ENCODE results near the gene RSAD1. TPM values are rescaled to one million over a fixed set of nuclear protein-coding genes. Genes with fewer than 3 reads are reported as not detected.

Gene RSAD1
- total and polyA plus RNA-seq, 4 donors: 17.2 to 54.7 (median 34.5) TPM

GRCh38 chr17:50479522-50480141 is 972 bp downstream of the RSAD1 start:
- Histone ChIP-seq H3K27me3 (ENCODE audit: control insufficient read depth, insufficient read depth, low read length) (peaks cover 9% of the 10 kb centered on the region), H3K36me3 (ENCODE audit: control insufficient read depth, insufficient read depth, low read length) (peaks cover 31% of the 10 kb centered on the region), H3K4me3 (ENCODE audit: low read depth, low read length) (peak overlapping the region; percentile 89), H3K27ac (ENCODE audit: low read depth, low read length) (peak overlapping the region; percentile 25), H3K9me3 (ENCODE audit: control insufficient read depth, insufficient read depth, low read length) (no peaks in the 10 kb centered on the region), H3K4me1 (ENCODE audit: control insufficient read depth, insufficient read depth, low read length) (peaks cover 17% of the 10 kb centered on the region)
- peak in 2 of 6 donors; percentile 81 to 89 for DNase-seq (ENCODE audit: low read depth in 4 of 6, low spot score in 6 of 6)
- WGBS (ENCODE audit: insufficient coverage): 47% methylated on average over 6 of the region's 19 CpGs

- Histone ChIP-seq H3K9me3 (ENCODE audit: control insufficient read depth, insufficient read depth, low read length) (no peaks in the 10 kb centered on the region), H3K27me3 (ENCODE audit: control insufficient read depth, insufficient read depth, low read length) (peaks cover 9% of the 10 kb centered on the region), H3K27ac (ENCODE audit: low read depth, low read length) (no peak overlapping the region), H3K4me3 (ENCODE audit: low read depth, low read length) (no peak overlapping the region), H3K4me1 (ENCODE audit: control insufficient read depth, insufficient read depth, low read length) (peaks cover 16% of the 10 kb centered on the region), H3K36me3 (ENCODE audit: control insufficient read depth, insufficient read depth, low read length) (peaks cover 34% of the 10 kb centered on the region)
- no peak for DNase-seq (ENCODE audit: low read depth in 4 of 6, low spot score in 6 of 6)
- WGBS (ENCODE audit: insufficient coverage): 96% methylated on average over 2 of the region's 7 CpGs
These were observed 1.6 kb downstream of the RSAD1 start for GRCh38 chr17:50480142-50480764.

DNA sequence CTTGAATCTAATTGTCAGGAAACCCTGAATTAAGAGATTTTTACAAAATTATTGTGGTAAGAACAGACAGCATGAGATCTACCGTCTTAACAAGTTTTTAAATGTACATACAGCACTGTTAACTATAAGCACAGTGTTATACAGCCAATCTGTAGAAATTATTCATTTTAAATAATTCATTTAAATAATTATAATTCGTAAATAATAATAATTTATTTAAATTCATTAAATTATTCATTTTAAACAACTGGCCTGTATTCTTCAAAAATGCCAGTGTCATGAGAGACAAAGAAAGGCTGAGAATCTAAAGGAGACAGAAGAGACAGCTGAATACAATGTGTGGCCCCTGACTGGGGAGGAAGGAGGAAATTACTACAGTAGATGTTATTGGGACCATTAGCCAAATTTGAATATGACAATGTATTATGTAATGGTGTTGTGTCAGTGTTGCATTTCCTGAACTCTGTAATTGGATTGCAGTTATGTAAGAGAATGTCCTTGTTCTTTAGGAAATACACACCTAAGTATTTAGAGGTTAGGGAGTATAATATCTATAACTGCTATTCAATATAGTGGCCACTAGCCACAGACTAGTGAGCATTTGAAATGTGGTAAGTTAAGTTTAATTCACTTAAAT is 2.3 kb downstream of the RSAD1 start:
- no CpG with 5 or more reads among the region's 2 CpGs for WGBS (ENCODE audit: insufficient coverage)
- Histone ChIP-seq H3K27ac (ENCODE audit: low read depth, low read length) (no peak overlapping the region), H3K36me3 (ENCODE audit: control insufficient read depth, insufficient read depth, low read length) (peaks cover 38% of the 10 kb centered on the region), H3K27me3 (ENCODE audit: control insufficient read depth, insufficient read depth, low read length) (peaks cover 9% of the 10 kb centered on the region), H3K9me3 (ENCODE audit: control insufficient read depth, insufficient read depth, low read length) (no peaks in the 10 kb centered on the region), H3K4me1 (ENCODE audit: control insufficient read depth, insufficient read depth, low read length) (peaks cover 16% of the 10 kb centered on the region), H3K4me3 (ENCODE audit: low read depth, low read length) (no peak overlapping the region)
- no peak for DNase-seq (ENCODE audit: low read depth in 4 of 6, low spot score in 6 of 6)

GRCh38 chr17:50481648-50482047 is 3.0 kb downstream of the RSAD1 start:
- Histone ChIP-seq H3K9me3 (ENCODE audit: control insufficient read depth, insufficient read depth, low read length) (no peaks in the 10 kb centered on the region), H3K4me1 (ENCODE audit: control insufficient read depth, insufficient read depth, low read length) (peaks cover 16% of the 10 kb centered on the region), H3K27ac (ENCODE audit: low read depth, low read length) (no peak overlapping the region), H3K36me3 (ENCODE audit: control insufficient read depth, insufficient read depth, low read length) (peaks cover 38% of the 10 kb centered on the region), H3K4me3 (ENCODE audit: low read depth, low read length) (no peak overlapping the region), H3K27me3 (ENCODE audit: control insufficient read depth, insufficient read depth, low read length) (peaks cover 4% of the 10 kb centered on the region)
- no peak for DNase-seq (ENCODE audit: low read depth in 4 of 6, low spot score in 6 of 6)
- 80% methylated on average over 1 of the region's 4 CpGs for WGBS (ENCODE audit: insufficient coverage)

GRCh38 chr17:50482110-50482509 is 3.5 kb downstream of the RSAD1 start:
- DNase-seq (ENCODE audit: low read depth in 4 of 6, low spot score in 6 of 6): no peak
- Histone ChIP-seq H3K36me3 (ENCODE audit: control insufficient read depth, insufficient read depth, low read length) (peaks cover 38% of the 10 kb centered on the region), H3K9me3 (ENCODE audit: control insufficient read depth, insufficient read depth, low read length) (no peaks in the 10 kb centered on the region), H3K27me3 (ENCODE audit: control insufficient read depth, insufficient read depth, low read length) (no peaks in the 10 kb centered on the region), H3K27ac (ENCODE audit: low read depth, low read length) (no peak overlapping the region), H3K4me1 (ENCODE audit: control insufficient read depth, insufficient read depth, low read length) (peaks cover 16% of the 10 kb centered on the region), H3K4me3 (ENCODE audit: low read depth, low read length) (no peak overlapping the region)
- 93% methylated on average over 21 of the region's 23 CpGs for WGBS (ENCODE audit: insufficient coverage)

DNA sequence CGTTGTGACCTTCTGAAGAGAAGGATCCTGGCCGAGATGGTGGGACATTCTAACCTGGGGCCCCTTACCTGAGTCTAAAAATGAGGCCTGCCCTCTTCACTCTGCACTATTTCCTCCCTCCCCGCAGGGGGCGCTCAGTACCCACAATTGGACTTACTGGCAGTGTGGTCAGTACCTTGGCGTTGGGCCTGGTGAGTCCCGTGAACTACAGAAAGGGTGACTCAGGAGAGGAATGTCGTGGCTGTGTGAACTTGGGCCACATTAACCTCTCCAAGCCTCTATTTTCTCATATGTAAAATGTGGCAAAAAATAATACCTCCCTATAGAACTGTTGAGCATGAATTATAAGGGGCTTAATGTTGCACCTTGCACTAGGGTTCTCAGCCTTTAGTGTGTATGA is 3.9 kb downstream of the RSAD1 start:
- Histone ChIP-seq H3K4me3 (ENCODE audit: low read depth, low read length) (no peak overlapping the region), H3K36me3 (ENCODE audit: control insufficient read depth, insufficient read depth, low read length) (peaks cover 42% of the 10 kb centered on the region), H3K27ac (ENCODE audit: low read depth, low read length) (no peak overlapping the region), H3K27me3 (ENCODE audit: control insufficient read depth, insufficient read depth, low read length) (no peaks in the 10 kb centered on the region), H3K9me3 (ENCODE audit: control insufficient read depth, insufficient read depth, low read length) (no peaks in the 10 kb centered on the region), H3K4me1 (ENCODE audit: control insufficient read depth, insufficient read depth, low read length) (peaks cover 16% of the 10 kb centered on the region)
- 20% methylated on average over 2 of the region's 7 CpGs for WGBS (ENCODE audit: insufficient coverage)
- DNase-seq (ENCODE audit: low read depth in 4 of 6, low spot score in 6 of 6): peak in 5 of 6 donors; percentile 56 to 90 (median 68)

GRCh38 chr17:50483266-50483665 is 4.6 kb downstream of the RSAD1 start:
- Histone ChIP-seq H3K36me3 (ENCODE audit: control insufficient read depth, insufficient read depth, low read length) (peaks cover 48% of the 10 kb centered on the region), H3K4me1 (ENCODE audit: control insufficient read depth, insufficient read depth, low read length) (peaks cover 9% of the 10 kb centered on the region), H3K9me3 (ENCODE audit: control insufficient read depth, insufficient read depth, low read length) (no peaks in the 10 kb centered on the region), H3K4me3 (ENCODE audit: low read depth, low read length) (no peak overlapping the region), H3K27ac (ENCODE audit: low read depth, low read length) (no peak overlapping the region), H3K27me3 (ENCODE audit: control insufficient read depth, insufficient read depth, low read length) (no peaks in the 10 kb centered on the region)
- no peak for DNase-seq (ENCODE audit: low read depth in 4 of 6, low spot score in 6 of 6)
- WGBS (ENCODE audit: insufficient coverage): no CpG with 5 or more reads among the region's 5 CpGs

GRCh38 chr17:50484386-50485155 is 5.9 kb downstream of the RSAD1 start:
- H3K36me3 ChIP-seq (ENCODE audit: control insufficient read depth, insufficient read depth, low read length): peaks cover 47% of the 10 kb centered on the region
- H3K9me3 ChIP-seq (ENCODE audit: control insufficient read depth, insufficient read depth, low read length): no peaks in the 10 kb centered on the region
- WGBS (ENCODE audit: insufficient coverage): 95% methylated on average over 7 of the region's 11 CpGs
- DNase-seq (ENCODE audit: low read depth in 4 of 6, low spot score in 6 of 6): no peak
- no peak overlapping the region for H3K4me3 ChIP-seq (ENCODE audit: low read depth, low read length)
- no peaks in the 10 kb centered on the region for H3K27me3 ChIP-seq (ENCODE audit: control insufficient read depth, insufficient read depth, low read length)
- peaks cover 5% of the 10 kb centered on the region for H3K4me1 ChIP-seq (ENCODE audit: control insufficient read depth, insufficient read depth, low read length)
- no peak overlapping the region for H3K27ac ChIP-seq (ENCODE audit: low read depth, low read length)

DNA sequence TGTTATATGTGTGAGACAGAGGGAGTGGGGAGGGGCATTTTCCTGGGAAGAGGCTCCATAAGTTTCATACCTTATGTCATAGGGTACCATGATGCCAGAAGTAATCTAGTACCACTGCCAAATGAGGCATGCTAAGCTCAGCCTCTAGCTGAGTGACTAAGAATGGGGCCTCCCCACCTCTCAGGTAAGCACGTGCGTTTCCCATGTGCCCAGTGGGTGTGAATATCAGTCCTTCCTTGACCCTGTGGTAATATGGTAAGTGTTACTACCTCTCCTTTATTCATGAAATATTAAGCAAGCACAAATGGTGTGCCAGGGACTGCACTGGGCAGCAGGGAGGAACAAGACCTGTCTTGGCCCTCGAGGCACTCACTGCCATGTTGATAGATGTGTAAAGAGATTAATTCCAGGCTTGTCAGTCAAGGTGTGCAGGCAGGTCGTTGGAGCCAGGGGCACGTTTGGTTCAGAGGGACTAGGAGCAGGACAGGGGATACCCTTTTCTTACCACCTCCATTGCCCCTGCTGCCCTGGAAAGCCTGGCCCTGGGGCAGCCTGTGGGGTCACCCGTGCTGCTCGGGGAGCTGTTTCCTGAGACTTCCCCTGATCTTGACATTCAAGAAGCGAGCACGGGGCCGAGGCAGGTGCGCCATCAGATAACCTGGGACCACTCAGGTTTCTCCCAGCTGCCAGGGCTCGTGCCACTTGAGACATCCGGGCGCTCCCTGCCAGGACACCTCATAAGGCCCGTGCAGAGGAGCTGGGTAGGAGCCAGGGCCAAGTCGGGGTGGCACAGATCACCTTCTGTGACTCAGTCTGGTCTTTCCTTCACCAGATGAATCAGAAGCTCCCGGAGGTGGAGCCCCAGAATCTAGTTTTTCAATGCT is 8.8 kb downstream of the RSAD1 start:
- no peaks in the 10 kb centered on the region for H3K9me3 ChIP-seq (ENCODE audit: control insufficient read depth, insufficient read depth, low read length)
- H3K27ac ChIP-seq (ENCODE audit: low read depth, low read length): no peak overlapping the region
- no peaks in the 10 kb centered on the region for H3K27me3 ChIP-seq (ENCODE audit: control insufficient read depth, insufficient read depth, low read length)
- H3K4me3 ChIP-seq (ENCODE audit: low read depth, low read length): no peak overlapping the region
- 91% methylated on average over 12 of the region's 17 CpGs for WGBS (ENCODE audit: insufficient coverage)
- DNase-seq (ENCODE audit: low read depth in 4 of 6, low spot score in 6 of 6): no peak
- peaks cover 36% of the 10 kb centered on the region for H3K36me3 ChIP-seq (ENCODE audit: control insufficient read depth, insufficient read depth, low read length)
- no peaks in the 10 kb centered on the region for H3K4me1 ChIP-seq (ENCODE audit: control insufficient read depth, insufficient read depth, low read length)
